Panc1 (cell line): Measurements from ENCODE around the gene RNF4. TPM values are rescaled to one million over a fixed set of nuclear protein-coding genes. Genes with fewer than 3 reads are reported as not detected.

ENCODE experiments used
- ATAC-seq: fragments of 200-7000 bp; cut with Tn5 transposase; 2 replicates; pipeline ENCODE4 v1.9.1; 2020; ENCODE audit warnings: mild to moderate bottlenecking, moderate library complexity
- BruUV-seq: library from RNA; stranded (reverse); fragments of 400-500 nt; replicated peaks from 2 replicates; lab custom pipeline; 2021; lab: Mats Ljungman, UMichigan
- CTCF ChIA-PET: fragments of 300-600 bp; sonication (Branson Sonifier 250); formaldehyde crosslinking; loops from one replicate; lab custom pipeline; 2022; ENCODE audit warnings: antibody characterized with exemption; lab: Charles Lee
- POLR2A ChIA-PET: fragments of 300-600 bp; sonication (Branson Sonifier 250); formaldehyde crosslinking; loops from one replicate; lab custom pipeline; 2022; ENCODE audit warnings: antibody characterized with exemption; lab: Charles Lee
- DNase-seq: peaks from one replicate; pipeline ENCODE4 v3.0.0-alpha.2; 2010; ENCODE audit warnings: low read depth, low spot score
- H3K27ac ChIP-seq: 2 replicates; pipeline ENCODE4 v1.5.1; 2011; ENCODE audit warnings: mild to moderate bottlenecking, low read length, inconsistent platforms
- H3K27me3 ChIP-seq: fragments of 200-500 bp; sonication (Bioruptor generic); 2 replicates; pipeline ENCODE4 v1.6.0; 2014; ENCODE audit warnings: low read length, inconsistent platforms; ENCODE audit not compliant: control insufficient read depth, insufficient read depth
- H3K36me3 ChIP-seq: fragments of 200-500 bp; sonication (Bioruptor generic); 2 replicates; pipeline ENCODE4 v1.5.1; 2014; ENCODE audit warnings: inconsistent platforms, mild to moderate bottlenecking, low read length, moderate library complexity; ENCODE audit not compliant: control insufficient read depth, insufficient read depth
- H3K4me1 ChIP-seq: 2 replicates; pipeline ENCODE4 v1.5.1; 2011; ENCODE audit warnings: inconsistent platforms, mild to moderate bottlenecking, low read length, moderate library complexity; ENCODE audit not compliant: control insufficient read depth, insufficient read depth
- H3K4me3 ChIP-seq, 2 experiments: 2 replicates each; pipeline ENCODE4 v1.5.1; 2011 to 2012; ENCODE audit warnings: low read depth in 2 of 2, low read length in 2 of 2, mild to moderate bottlenecking in 2 of 2, inconsistent platforms in 1 of 2, moderate library complexity in 1 of 2
- H3K9me3 ChIP-seq: fragments of 200-500 bp; sonication (Bioruptor generic); 2 replicates; pipeline ENCODE4 v1.5.1; 2014; ENCODE audit warnings: low read depth, mild to moderate bottlenecking, inconsistent platforms, low read length, moderate library complexity; ENCODE audit not compliant: control insufficient read depth, insufficient read depth
- CTCF ChIP-seq: fragments of 450-650 bp; IDR thresholded peaks from 2 replicates; pipeline ENCODE4 v1.5.1; 2017; ENCODE audit warnings: mild to moderate bottlenecking
- POLR2AphosphoS5 ChIP-seq: IDR thresholded peaks from 2 replicates; pipeline ENCODE4 v1.6.1; 2012; ENCODE audit warnings: mild to moderate bottlenecking, low read depth, low read length, moderate library complexity
- REST ChIP-seq, 2 experiments: IDR thresholded peaks; 2 replicates each; pipeline ENCODE4 v1.6.1; 2011 to 2012; ENCODE audit warnings: low read depth in 2 of 2, control low read depth in 1 of 2, low read length in 1 of 2, mild to moderate bottlenecking in 1 of 2, moderate library complexity in 1 of 2; ENCODE audit not compliant: insufficient read depth in 1 of 2
- SIN3A ChIP-seq: IDR thresholded peaks from 2 replicates; pipeline ENCODE4 v1.6.1; 2012; ENCODE audit warnings: low read depth, mild to moderate bottlenecking, low read length, moderate library complexity, borderline replicate concordance; ENCODE audit not compliant: insufficient read depth
- TCF7L2 ChIP-seq: IDR thresholded peaks from 2 replicates; pipeline ENCODE4 v1.6.1; 2011; ENCODE audit warnings: mild to moderate bottlenecking, low read depth, low read length, inconsistent platforms
- in situ Hi-C: cut with HindIII; loops from 2 replicates; pipeline ENCODE4 v1.10.0; 2016; ENCODE audit warnings: low sequenced_read_pairs, low pct_unique_long_range_greater_than_20kb
- intact Hi-C: fragments of 100-400 bp; cut with micrococcal nuclease; formaldehyde crosslinking; loops from one replicate; pipeline ENCODE4 v1.10.0; 2022; ENCODE audit not compliant: unreplicated experiment
- total RNA-seq: library from RNA; stranded (reverse); gene quantifications from one replicate; pipeline ENCODE4 v1.2.1, GENCODE V29; 2021; ENCODE audit not compliant: unreplicated experiment

The RNF4 gene
- total RNA-seq, 1 experiment from 2014 or later = 55.0 TPM

- Histone ChIP-seq H3K9me3 (no peaks in the 10 kb centered on the region), H3K27ac (no peak overlapping the region), H3K4me1 (no peaks in the 10 kb centered on the region; the same call in 1 of the 2 replicates), H3K4me3 (no peak overlapping the region), H3K27me3 (no peaks in the 10 kb centered on the region), H3K36me3 (no peaks in the 10 kb centered on the region)
- TF ChIP-seq TCF7L2 = no peak
- no peak for TF ChIP-seq CTCF
- no peak for TF ChIP-seq REST (IDR thresholded peaks at IDR 0.05; ENCODE audit: insufficient read depth in 1 of 2, low read depth in 2 of 2, low read length in 1 of 2)
- no peak for TF ChIP-seq POLR2AphosphoS5
- no peak for TF ChIP-seq SIN3A
- DNase-seq = no peak
- intact Hi-C loops = no loop called here
- ATAC-seq = no peak
- in situ Hi-C loops = no loop called here
- POLR2A ChIA-PET = interaction anchor here (0.7 kb wide), 1 partner anchor 169 kb away, joined by 3 read pairs; no protein-coding TSS in a partner anchor
- BruUV-seq = no TSS peak
- CTCF ChIA-PET = no interaction called here
Observed at GRCh38 chr4:2558301-2558700, 89.4 kb downstream of the RNF4 start.

- intact Hi-C loops (no loop called here), in situ Hi-C loops (no loop called here)
- Histone ChIP-seq H3K9me3 (no peaks in the 10 kb centered on the region), H3K27me3 (no peaks in the 10 kb centered on the region), H3K4me1 (no peaks in the 10 kb centered on the region; the same call in 1 of the 2 replicates), H3K4me3 (no peak overlapping the region), H3K36me3 (no peaks in the 10 kb centered on the region), H3K27ac (no peak overlapping the region)
- DNase-seq (no peak), ATAC-seq (no peak)
- CTCF ChIA-PET = no interaction called here
- TF ChIP-seq REST (IDR thresholded peaks at IDR 0.05; ENCODE audit: insufficient read depth in 1 of 2, low read depth in 2 of 2, low read length in 1 of 2) (no peak), TCF7L2 (no peak)
- POLR2A ChIA-PET = no interaction called here
- BruUV-seq = no TSS peak
Observed at GRCh38 chr4:2560167-2560566, 91.3 kb downstream of the RNF4 start.

Other genes starting within 250 kb of the RNF4 start
- 11.2 TPM for gene HAUS3, start 227.0 kb upstream of the RNF4 start, total RNA-seq
- 4.3 TPM for gene POLN, start 227.0 kb upstream of the RNF4 start, total RNA-seq
- 32.7 TPM for gene MXD4, start 207.0 kb upstream of the RNF4 start, total RNA-seq
- gene ZFYVE28, start 50.5 kb upstream of the RNF4 start, total RNA-seq = 11.9 TPM
- 0.33 TPM for gene CFAP99, start 50.2 kb upstream of the RNF4 start, total RNA-seq
- gene FAM193A, start 67.5 kb downstream of the RNF4 start, total RNA-seq = 25.7 TPM